GM23248 (cell line): Measurements from ENCODE around the gene COG5.

Experiments
- EZH2 ChIP-seq: fragments of 200-600 bp; sonication (generic); IDR thresholded peaks from 2 replicates; pipeline ENCODE4 v1.6.1; 2018; ENCODE audit warnings: antibody characterized with exemption, mild to moderate bottlenecking; ENCODE audit not compliant: insufficient read depth, poor library complexity, severe bottlenecking
- EZH2phosphoT487 ChIP-seq: fragments of 200-600 bp; sonication (generic); IDR thresholded peaks from 2 replicates; pipeline ENCODE4 v1.6.1; 2018; ENCODE audit warnings: antibody characterized with exemption, moderate library complexity, mild to moderate bottlenecking, low read depth; ENCODE audit not compliant: insufficient read depth

DNA sequence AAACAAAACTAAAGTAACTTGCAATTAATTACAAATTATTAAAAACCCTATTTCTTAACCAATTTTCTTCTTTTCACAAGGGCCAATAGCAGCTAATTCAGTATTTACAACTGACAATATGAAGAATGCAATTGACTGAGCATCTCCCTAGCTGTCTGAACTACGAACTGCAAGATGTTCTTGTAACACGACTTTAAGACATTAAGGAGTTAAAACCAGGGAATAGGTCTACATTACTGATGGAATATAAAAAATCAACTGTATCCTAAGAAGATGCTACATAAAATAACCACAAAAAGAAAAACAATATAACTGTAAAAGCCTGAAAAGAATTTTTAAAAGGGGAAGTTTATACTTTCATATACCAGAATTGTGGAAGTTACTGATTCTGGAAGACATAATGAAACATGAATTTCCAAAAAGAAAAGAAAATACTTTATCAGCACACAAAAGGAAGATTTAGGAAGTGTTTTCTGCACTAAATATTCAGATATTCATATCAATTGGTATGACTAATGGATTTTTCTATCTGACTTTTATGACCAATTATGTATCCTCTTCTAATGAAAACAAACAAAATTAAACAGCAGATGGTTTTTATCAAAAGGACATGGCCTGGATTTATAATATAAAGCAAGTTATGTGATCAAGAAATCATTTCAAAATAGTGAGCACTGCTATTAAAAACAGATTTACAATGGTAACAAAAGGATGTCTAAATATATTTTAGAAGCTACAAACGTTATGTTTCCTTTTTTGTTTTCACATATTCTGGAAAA lies 92.2 kb downstream of the COG5 start:
- TF ChIP-seq EZH2: no peak
- TF ChIP-seq EZH2phosphoT487: no peak
